Measurements from ENCODE around the gene USP16.
"Not testable (repeated sequence)": the region's sequence is repeated elsewhere in the genome, so short reads cannot be mapped to it uniquely, and the experiment has no call there.

Gene USP16

DNA sequence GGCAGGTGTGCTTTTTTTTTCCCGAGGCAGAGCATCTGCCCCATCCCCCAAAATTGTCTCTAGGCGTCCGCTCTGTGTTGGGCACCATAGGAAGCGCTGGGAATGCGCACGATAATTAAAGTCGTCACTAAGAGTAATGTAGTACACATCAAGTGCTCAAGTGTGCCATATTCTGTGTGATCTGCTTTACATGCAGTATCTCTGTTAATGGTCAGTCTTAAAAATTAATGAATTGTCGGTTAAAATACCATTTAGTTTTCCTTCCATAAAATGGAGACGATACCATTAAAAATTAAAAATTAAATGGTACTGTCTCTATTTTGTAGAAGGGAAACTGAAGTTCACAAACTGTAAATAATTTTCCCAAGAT lies 49.5 kb downstream of the USP16 start:
- Histone ChIP-seq H3K9me3 (ENCODE audit: insufficient read depth, low read length) (no peaks in the 10 kb centered on the region), H3K79me2 (ENCODE audit: low read length) (peaks cover 58% of the 10 kb centered on the region), H3K4me1 (ENCODE audit: low read length) (peaks cover 25% of the 10 kb centered on the region), H3K4me3 (ENCODE audit: low read length) (peak overlapping the region; percentile 82), H3K9ac (ENCODE audit: low read length) (peak overlapping the region; percentile 84), H3K36me3 (replicated peaks; ENCODE audit: low read depth, low read length) (peaks cover 24% of the 10 kb centered on the region), H4K20me1 (ENCODE audit: insufficient read depth, low read length) (peaks cover 35% of the 10 kb centered on the region), H3K27me3 (ENCODE audit: low read depth, low read length) (no peaks in the 10 kb centered on the region), H3K27ac (ENCODE audit: low read length) (peak overlapping the region; percentile 74), H3K4me2 (ENCODE audit: low read length) (peak overlapping the region; percentile 85), H2AFZ (ENCODE audit: low read depth, low read length) (peak overlapping the region; percentile 84)
- TF ChIP-seq EZH2phosphoT487 (IDR thresholded peaks at IDR 0.05; ENCODE audit: low read depth), result no peak
- TF ChIP-seq, protein P1, sequence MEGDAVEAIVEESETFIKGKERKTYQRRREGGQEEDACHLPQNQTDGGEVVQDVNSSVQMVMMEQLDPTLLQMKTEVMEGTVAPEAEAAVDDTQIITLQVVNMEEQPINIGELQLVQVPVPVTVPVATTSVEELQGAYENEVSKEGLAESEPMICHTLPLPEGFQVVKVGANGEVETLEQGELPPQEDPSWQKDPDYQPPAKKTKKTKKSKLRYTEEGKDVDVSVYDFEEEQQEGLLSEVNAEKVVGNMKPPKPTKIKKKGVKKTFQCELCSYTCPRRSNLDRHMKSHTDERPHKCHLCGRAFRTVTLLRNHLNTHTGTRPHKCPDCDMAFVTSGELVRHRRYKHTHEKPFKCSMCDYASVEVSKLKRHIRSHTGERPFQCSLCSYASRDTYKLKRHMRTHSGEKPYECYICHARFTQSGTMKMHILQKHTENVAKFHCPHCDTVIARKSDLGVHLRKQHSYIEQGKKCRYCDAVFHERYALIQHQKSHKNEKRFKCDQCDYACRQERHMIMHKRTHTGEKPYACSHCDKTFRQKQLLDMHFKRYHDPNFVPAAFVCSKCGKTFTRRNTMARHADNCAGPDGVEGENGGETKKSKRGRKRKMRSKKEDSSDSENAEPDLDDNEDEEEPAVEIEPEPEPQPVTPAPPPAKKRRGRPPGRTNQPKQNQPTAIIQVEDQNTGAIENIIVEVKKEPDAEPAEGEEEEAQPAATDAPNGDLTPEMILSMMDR (IDR thresholded peaks at IDR 0.05; ENCODE audit: low read depth, low read length), result no peak

DNA sequence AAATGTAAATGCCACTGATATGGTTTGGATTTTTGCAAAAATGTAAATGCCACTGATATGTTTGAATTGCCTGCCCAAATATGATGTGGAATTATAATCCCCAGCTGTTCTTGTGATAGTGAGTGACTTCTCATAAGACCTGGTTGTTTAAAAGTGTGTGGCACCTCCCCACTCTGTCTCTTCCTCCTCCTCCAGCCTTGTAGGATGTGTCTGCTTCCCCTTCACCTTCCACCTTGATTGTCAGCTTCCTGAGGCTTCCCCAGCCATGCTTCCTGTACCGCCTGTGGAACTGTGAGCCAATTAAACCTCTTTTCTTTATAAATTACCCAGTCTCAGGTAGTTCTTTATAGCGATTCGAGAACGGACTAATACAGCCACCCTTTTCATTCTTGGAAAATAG lies 50.3 kb downstream of the USP16 start:
- TF ChIP-seq, protein P1 (IDR thresholded peaks at IDR 0.05; ENCODE audit: low read depth, low read length), result no peak
- TF ChIP-seq EZH2phosphoT487 (IDR thresholded peaks at IDR 0.05; ENCODE audit: low read depth), result no peak
- H3K9me3 ChIP-seq (ENCODE audit: insufficient read depth, low read length), result no peaks in the 10 kb centered on the region
- peaks cover 57% of the 10 kb centered on the region for H3K79me2 ChIP-seq (ENCODE audit: low read length)
- H4K20me1 ChIP-seq (ENCODE audit: insufficient read depth, low read length), result peaks cover 32% of the 10 kb centered on the region
- H3K27me3 ChIP-seq (ENCODE audit: low read depth, low read length), result no peaks in the 10 kb centered on the region
- H3K9ac ChIP-seq (ENCODE audit: low read length), result no peak overlapping the region
- peaks cover 33% of the 10 kb centered on the region for H3K4me1 ChIP-seq (ENCODE audit: low read length)
- H3K4me2 ChIP-seq (ENCODE audit: low read length), result no peak overlapping the region
- no peak overlapping the region for H2AFZ ChIP-seq (ENCODE audit: low read depth, low read length)
- H3K4me3 ChIP-seq (ENCODE audit: low read length), result no peak overlapping the region
- no peak overlapping the region for H3K27ac ChIP-seq (ENCODE audit: low read length)
- peaks cover 20% of the 10 kb centered on the region for H3K36me3 ChIP-seq (replicated peaks; ENCODE audit: low read depth, low read length)

DNA sequence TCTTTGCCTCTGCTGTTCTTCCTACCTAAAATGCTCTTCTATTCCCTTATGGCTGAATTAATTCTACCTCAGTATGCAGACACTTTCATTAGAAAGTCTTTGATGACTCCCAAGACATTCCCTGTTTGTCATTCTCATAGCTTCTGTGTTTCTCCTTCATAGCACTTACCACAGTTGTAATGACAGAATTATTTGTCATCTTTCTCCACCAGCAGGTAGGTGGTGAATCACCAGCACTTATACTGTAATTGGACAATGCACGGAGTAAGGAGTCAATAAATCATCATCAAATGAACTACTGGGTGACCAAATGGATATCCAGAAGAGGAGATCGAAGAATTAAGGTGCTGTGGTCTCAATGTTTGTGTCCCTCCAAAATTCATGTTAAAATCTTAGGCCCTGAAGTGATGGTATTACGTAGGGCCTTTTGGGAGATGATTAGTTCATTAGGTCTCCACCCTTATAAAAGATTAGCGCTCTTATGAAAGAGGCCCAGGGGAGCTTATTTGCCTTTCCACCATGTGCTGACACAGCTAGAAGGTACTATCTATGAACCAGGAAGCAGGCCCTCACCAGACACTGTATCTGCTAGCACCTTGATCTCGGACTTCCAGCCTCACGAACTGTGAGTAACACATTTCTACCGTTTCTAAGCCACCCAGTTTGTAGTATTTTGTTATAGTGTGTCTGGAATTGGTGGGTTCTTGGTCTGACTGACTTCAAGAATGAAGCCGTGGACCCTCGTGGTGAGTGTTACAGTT lies 51.4 kb downstream of the USP16 start:
- H3K27ac ChIP-seq (ENCODE audit: low read length), result peak overlapping the region; percentile 90
- H3K4me2 ChIP-seq (ENCODE audit: low read length), result peak overlapping the region; percentile 47
- H2AFZ ChIP-seq (ENCODE audit: low read depth, low read length), result no peak overlapping the region

DNA sequence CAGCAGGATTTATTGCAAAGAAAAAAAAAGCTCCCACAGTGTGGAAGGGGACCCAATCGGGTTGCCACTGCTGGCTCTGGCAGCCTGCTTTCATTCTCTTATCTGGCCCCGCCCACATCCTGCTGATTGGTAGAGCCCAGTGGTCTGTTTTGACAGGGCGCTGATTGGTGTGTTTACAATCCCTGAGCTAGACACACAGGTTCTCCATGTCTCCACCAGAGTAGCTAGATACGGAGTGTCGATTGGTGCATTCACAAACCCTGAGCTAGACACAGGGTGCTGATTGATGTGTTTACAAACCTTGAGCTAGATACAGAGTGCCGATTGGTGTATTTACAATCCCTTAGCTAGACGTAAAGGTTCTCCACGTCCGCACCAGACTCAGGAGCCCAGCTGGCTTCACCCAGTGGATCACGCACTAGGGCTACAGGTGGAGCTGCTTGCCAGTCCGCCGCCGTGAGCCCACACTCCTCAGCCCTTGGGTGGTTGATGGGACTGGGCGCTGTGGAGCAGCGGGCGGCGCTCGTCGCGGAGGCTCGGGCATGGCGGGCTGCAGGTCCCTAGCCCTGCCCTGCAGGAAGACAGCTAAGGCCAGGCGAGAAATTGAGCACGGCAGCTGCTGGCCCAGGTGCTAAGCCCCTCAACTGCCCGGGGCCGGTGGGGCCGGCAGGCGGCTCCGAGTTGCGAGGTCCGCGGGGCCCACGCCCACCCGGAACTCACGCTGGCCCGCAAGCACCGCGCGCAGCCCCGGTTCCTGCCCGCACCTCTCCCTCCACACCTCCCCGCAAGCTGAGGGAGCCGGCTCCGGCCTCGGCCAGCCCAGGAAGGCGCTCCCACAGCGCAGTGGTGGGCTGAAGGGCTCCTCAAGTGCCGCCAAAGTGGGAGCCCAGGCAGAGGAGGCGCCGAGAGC lies 52.5 kb downstream of the USP16 start:
- H3K4me2 ChIP-seq (ENCODE audit: low read length), result peak overlapping the region; percentile 90
- peaks cover 11% of the 10 kb centered on the region for H3K36me3 ChIP-seq (replicated peaks; ENCODE audit: low read depth, low read length)
- H3K9ac ChIP-seq (ENCODE audit: low read length), result peak overlapping the region; percentile 94
- H4K20me1 ChIP-seq (ENCODE audit: insufficient read depth, low read length); H3K27me3 ChIP-seq (ENCODE audit: low read depth, low read length); H3K9me3 ChIP-seq (ENCODE audit: insufficient read depth, low read length): not testable (repeated sequence)
- peak overlapping the region; percentile 90 for H3K27ac ChIP-seq (ENCODE audit: low read length)
- H2AFZ ChIP-seq (ENCODE audit: low read depth, low read length), result peak overlapping the region; percentile 67
- H3K79me2 ChIP-seq (ENCODE audit: low read length), result peaks cover 44% of the 10 kb centered on the region
- peak overlapping the region; percentile 89 for H3K4me3 ChIP-seq (ENCODE audit: low read length)
- peaks cover 27% of the 10 kb centered on the region for H3K4me1 ChIP-seq (ENCODE audit: low read length)

More for the DNA sequence above, 51.4 kb downstream of the USP16 start:
- H3K4me3 ChIP-seq (ENCODE audit: low read length), result no peak overlapping the region
- H4K20me1 ChIP-seq (ENCODE audit: insufficient read depth, low read length), result peaks cover 21% of the 10 kb centered on the region
- peaks cover 15% of the 10 kb centered on the region for H3K36me3 ChIP-seq (replicated peaks; ENCODE audit: low read depth, low read length)
- peaks cover 36% of the 10 kb centered on the region for H3K4me1 ChIP-seq (ENCODE audit: low read length)
- peaks cover 55% of the 10 kb centered on the region for H3K79me2 ChIP-seq (ENCODE audit: low read length)
- TF ChIP-seq, protein P1 (IDR thresholded peaks at IDR 0.05; ENCODE audit: low read depth, low read length), result no peak
- TF ChIP-seq EZH2phosphoT487 (IDR thresholded peaks at IDR 0.05; ENCODE audit: low read depth), result no peak
- H3K27me3 ChIP-seq (ENCODE audit: low read depth, low read length), result no peaks in the 10 kb centered on the region
- no peak overlapping the region; the same call in 1 of the 2 replicates for H3K9ac ChIP-seq (ENCODE audit: low read length)
- no peaks in the 10 kb centered on the region for H3K9me3 ChIP-seq (ENCODE audit: insufficient read depth, low read length)

Data from OCI-LY3 (cell line).